ENCODE measurements around the gene DGKA.

Gene DGKA

DNA sequence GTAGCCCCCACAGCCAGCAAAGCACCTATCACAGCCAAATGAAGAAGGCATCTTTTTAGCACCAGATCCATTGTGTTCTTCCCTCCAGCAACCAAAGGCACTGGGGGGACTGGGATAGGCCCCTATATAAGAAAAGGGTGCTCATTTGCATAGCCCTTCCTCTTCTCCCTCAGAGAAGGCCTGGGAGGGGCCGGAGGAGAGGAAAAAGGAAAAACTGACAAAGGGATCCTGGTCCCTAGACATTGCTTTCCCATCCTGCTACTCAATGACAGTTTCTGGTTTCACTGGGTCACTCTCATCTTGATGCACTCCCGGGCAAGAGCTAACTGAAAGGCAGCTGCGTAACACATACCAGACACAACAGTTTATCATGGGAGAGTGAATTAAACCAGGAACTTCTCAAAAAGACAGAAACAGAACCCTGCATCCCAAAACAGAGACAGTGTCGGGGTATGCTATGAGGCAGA is 35.0 kb downstream of the DGKA start, which contains the start of gene PMEL:
TSS of gene PMEL (minus strand) at position 102 of the 467 bp plus-strand sequence. CDS start at position 71, 31 bp downstream.
- TF ChIP-seq, protein P1, sequence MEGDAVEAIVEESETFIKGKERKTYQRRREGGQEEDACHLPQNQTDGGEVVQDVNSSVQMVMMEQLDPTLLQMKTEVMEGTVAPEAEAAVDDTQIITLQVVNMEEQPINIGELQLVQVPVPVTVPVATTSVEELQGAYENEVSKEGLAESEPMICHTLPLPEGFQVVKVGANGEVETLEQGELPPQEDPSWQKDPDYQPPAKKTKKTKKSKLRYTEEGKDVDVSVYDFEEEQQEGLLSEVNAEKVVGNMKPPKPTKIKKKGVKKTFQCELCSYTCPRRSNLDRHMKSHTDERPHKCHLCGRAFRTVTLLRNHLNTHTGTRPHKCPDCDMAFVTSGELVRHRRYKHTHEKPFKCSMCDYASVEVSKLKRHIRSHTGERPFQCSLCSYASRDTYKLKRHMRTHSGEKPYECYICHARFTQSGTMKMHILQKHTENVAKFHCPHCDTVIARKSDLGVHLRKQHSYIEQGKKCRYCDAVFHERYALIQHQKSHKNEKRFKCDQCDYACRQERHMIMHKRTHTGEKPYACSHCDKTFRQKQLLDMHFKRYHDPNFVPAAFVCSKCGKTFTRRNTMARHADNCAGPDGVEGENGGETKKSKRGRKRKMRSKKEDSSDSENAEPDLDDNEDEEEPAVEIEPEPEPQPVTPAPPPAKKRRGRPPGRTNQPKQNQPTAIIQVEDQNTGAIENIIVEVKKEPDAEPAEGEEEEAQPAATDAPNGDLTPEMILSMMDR (IDR thresholded peaks at IDR 0.05; ENCODE audit: extremely low read depth, insufficient read depth, missing control alignments) = no peak
- in situ Hi-C loops (cut with MboI; ENCODE audit: low pct_unique_long_range_greater_than_20kb, low sequenced_read_pairs, unreplicated experiment) = no loop called here
- DNase-seq (ENCODE audit: low spot score) = no peak

DNA sequence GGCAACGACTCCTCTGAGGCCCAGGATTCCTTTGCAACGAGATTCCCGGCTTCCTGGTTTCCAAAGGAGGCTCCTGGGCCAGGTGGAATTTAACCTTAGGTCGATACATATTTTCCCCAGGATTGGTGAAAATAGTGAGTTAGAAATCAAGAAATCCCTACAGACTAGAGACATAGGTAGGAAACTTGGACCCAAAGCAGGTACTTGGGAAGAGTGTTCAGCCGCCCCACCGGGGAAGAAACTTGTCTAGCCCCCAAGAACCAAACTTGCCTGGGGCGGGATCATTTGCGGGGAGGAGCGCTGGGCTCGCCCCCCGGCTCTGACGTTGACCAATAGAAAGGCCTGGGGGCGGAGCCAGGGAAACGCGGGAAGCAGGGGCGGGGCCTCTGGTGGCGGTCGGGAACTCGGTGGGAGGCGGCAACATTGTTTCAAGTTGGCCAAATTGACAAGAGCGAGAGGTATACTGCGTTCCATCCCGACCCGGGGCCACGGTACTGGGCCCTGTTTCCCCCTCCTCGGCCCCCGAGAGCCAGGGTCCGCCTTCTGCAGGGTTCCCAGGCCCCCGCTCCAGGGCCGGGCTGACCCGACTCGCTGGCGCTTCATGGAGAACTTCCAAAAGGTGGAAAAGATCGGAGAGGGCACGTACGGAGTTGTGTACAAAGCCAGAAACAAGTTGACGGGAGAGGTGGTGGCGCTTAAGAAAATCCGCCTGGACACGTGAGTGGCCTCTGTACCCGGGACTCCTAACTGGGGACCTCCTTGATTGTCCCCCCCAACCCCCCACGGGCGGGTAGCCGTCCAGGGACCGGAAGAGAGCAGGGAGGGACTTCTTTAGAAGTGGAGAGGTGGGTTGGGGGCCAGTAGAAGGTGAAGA is 35.7 kb downstream of the DGKA start, which contains the start of gene CDK2:
TSS of gene CDK2 (plus strand) at position 423 of the 874 bp plus-strand sequence. CDS start at position 602, 179 bp downstream.
- TF ChIP-seq, protein P1 (IDR thresholded peaks at IDR 0.05; ENCODE audit: extremely low read depth, insufficient read depth, missing control alignments) = no peak
- DNase-seq (ENCODE audit: low spot score) = peak; percentile 92
- in situ Hi-C loops (cut with MboI; ENCODE audit: low pct_unique_long_range_greater_than_20kb, low sequenced_read_pairs, unreplicated experiment) = no loop called here

DNA sequence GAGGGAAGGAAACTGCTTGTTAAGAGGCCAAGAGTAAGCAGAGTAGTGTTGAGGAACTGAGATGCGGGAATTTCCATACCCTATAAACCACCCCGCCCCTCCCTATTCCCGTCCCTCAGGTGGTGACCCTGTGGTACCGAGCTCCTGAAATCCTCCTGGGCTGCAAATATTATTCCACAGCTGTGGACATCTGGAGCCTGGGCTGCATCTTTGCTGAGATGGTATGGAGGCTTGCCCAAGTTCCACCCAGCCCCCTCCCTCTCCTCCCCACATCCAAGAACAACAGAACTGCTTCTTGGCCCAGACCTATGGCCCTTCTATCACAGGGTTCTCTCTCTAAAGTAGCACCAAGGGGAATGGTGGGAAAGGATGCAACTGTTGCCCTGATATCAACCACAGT is 38.4 kb downstream of the DGKA start:
- no peak for DNase-seq (ENCODE audit: low spot score)
- TF ChIP-seq, protein P1 (IDR thresholded peaks at IDR 0.05; ENCODE audit: extremely low read depth, insufficient read depth, missing control alignments) = no peak
- in situ Hi-C loops (cut with MboI; ENCODE audit: low pct_unique_long_range_greater_than_20kb, low sequenced_read_pairs, unreplicated experiment) = no loop called here

DNA sequence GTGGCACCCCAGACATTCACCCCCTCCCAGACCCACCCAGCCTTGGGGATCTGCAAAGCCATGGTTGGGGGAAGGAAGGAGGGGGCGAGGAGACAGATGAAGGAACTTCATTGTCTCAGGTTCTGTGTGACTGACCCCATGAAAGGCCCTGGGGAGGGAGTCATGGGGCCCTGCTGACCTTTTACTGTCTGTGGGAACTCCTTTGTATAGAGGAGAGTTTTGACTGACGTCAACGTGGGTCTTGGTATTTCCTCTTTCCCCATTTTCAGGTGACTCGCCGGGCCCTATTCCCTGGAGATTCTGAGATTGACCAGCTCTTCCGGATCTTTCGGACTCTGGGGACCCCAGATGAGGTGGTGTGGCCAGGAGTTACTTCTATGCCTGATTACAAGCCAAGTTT is 39.8 kb downstream of the DGKA start:
- TF ChIP-seq, protein P1 (IDR thresholded peaks at IDR 0.05; ENCODE audit: extremely low read depth, insufficient read depth, missing control alignments) = no peak
- DNase-seq (ENCODE audit: low spot score) = no peak
- in situ Hi-C loops (cut with MboI; ENCODE audit: low pct_unique_long_range_greater_than_20kb, low sequenced_read_pairs, unreplicated experiment) = no loop called here

DNA sequence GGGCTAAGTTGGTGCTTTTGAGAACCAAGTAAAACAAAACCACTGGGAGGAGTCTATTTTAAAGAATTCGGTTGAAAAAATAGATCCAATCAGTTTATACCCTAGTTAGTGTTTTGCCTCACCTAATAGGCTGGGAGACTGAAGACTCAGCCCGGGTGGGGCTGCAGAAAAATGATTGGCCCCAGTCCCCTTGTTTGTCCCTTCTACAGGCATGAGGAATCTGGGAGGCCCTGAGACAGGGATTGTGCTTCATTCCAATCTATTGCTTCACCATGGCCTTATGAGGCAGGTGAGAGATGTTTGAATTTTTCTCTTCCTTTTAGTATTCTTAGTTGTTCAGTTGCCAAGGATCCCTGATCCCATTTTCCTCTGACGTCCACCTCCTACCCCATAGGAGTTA is 41.1 kb downstream of the DGKA start:
- DNase-seq (ENCODE audit: low spot score) = no peak
- in situ Hi-C loops (cut with MboI; ENCODE audit: low pct_unique_long_range_greater_than_20kb, low sequenced_read_pairs, unreplicated experiment) = no loop called here

DNA sequence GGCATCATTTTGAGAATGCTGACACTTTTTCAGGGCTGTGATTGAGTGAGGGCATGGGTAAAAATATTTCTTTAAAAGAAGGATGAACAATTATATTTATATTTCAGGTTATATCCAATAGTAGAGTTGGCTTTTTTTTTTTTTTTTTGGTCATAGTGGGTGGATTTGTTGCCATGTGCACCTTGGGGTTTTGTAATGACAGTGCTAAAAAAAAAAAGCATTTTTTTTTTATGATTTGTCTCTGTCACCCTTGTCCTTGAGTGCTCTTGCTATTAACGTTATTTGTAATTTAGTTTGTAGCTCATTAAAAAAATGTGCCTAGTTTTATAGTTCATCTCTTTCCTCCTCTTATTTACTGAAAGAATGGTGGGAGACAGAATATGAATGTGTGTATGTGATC is 41.5 kb downstream of the DGKA start:
- in situ Hi-C loops (cut with MboI; ENCODE audit: low pct_unique_long_range_greater_than_20kb, low sequenced_read_pairs, unreplicated experiment) = no loop called here
- no peak for DNase-seq (ENCODE audit: low spot score)

More for the DNA sequence above, 41.1 kb downstream of the DGKA start:
- TF ChIP-seq, protein P1 (IDR thresholded peaks at IDR 0.05; ENCODE audit: extremely low read depth, insufficient read depth, missing control alignments) = no peak

More for the DNA sequence above, 41.5 kb downstream of the DGKA start:
- TF ChIP-seq, protein P1 (IDR thresholded peaks at IDR 0.05; ENCODE audit: extremely low read depth, insufficient read depth, missing control alignments) = no peak

Data from GM13977 (cell line).